K562 (cell line): ENCODE data around the gene GKN1. TPM values are rescaled to one million over a fixed set of nuclear protein-coding genes. Genes with fewer than 3 reads are reported as not detected.

Source experiments
- ATAC-seq: fragments of 200-7000 bp; cut with Tn5 transposase; 3 replicates; pipeline ENCODE4 v1.9.1; 2020; ENCODE audit warnings: moderate library complexity
- BruUV-seq: library from RNA; stranded (reverse); fragments of 400-500 nt; replicated peaks from 2 replicates; lab custom pipeline; 2021; lab: Mats Ljungman, UMichigan
- CTCF ChIA-PET: fragments of 300-600 bp; formaldehyde crosslinking; extraction: SDS; loops from one replicate; lab custom pipeline; 2021; ENCODE audit warnings: low intra/inter-chr PET ratio; lab: Yijun Ruan, JAX
- POLR2A ChIA-PET: fragments of 300-600, 350-650 bp; sonication (Branson Sonifier 250); formaldehyde crosslinking; extraction: SDS; loops from one replicate; lab custom pipeline; 2021; ENCODE audit warnings: antibody characterized with exemption, inconsistent platforms; lab: Yijun Ruan, JAX
- DNase-seq, 4 experiments: peaks; one replicate each; pipeline versions ENCODE4 v3.0.0 to v3.0.0-alpha.2; 2011 to 2018; ENCODE audit warnings: low spot score in 3 of 4, mixed read lengths in 3 of 4; ENCODE audit errors: extremely low read depth in 1 of 4
- FAIRE-seq: peaks from 2 replicates; lab custom pipeline; 2011; peaks lifted over from hg19 to GRCh38; lab: Jason Lieb, UNC
- H2AFZ ChIP-seq: 2 replicates; pipeline ENCODE4 v1.6.0; 2011; ENCODE audit warnings: low read depth, low read length, control low read depth, inconsistent platforms
- H3K27ac ChIP-seq: fragments of 200-600 bp; 3 replicates; pipeline ENCODE4 v1.8.0; 2011; ENCODE audit warnings: low read depth, mild to moderate bottlenecking, control low read depth, inconsistent platforms, low read length, moderate library complexity, mixed read lengths; ENCODE audit errors: extremely low read depth
- H3K27me3 ChIP-seq, 2 experiments: fragments of 300-600 bp in 1 of 2; 2 replicates in 1 of 2; 3 replicates in 1 of 2; pipeline versions ENCODE4 v1.6.0 to v1.8.0; 2011; ENCODE audit warnings: inconsistent platforms in 2 of 2, low read length in 2 of 2, mild to moderate bottlenecking in 1 of 2, mixed read lengths in 1 of 2, moderate library complexity in 1 of 2; ENCODE audit not compliant: control insufficient read depth in 2 of 2, insufficient read depth in 2 of 2
- H3K36me3 ChIP-seq: fragments of 300-600 bp; 3 replicates; pipeline ENCODE4 v1.8.0; 2011; ENCODE audit warnings: mild to moderate bottlenecking, low read length, inconsistent platforms; ENCODE audit not compliant: control insufficient read depth, insufficient read depth
- H3K4me1 ChIP-seq, 2 experiments: fragments of 200-600 bp in 1 of 2; replicated peaks in 1 of 2; 2 replicates in 1 of 2; 3 replicates in 1 of 2; pipeline versions ENCODE4 v1.5.1 to v1.8.0; 2011; ENCODE audit warnings: inconsistent platforms in 2 of 2, low read length in 2 of 2, mild to moderate bottlenecking in 1 of 2, mixed read lengths in 1 of 2, moderate library complexity in 1 of 2; ENCODE audit not compliant: control insufficient read depth in 2 of 2, insufficient read depth in 2 of 2
- H3K4me2 ChIP-seq: 2 replicates; pipeline ENCODE4 v1.6.1; 2011; ENCODE audit warnings: low read length, control low read depth, inconsistent platforms, mixed read lengths; ENCODE audit not compliant: insufficient read depth
- H3K4me3 ChIP-seq: fragments of 200-600 bp; sonication (generic), shearing (Covaris generic); 2 replicates; pipeline ENCODE4 v1.5.1; 2016; ENCODE audit warnings: control low read depth, inconsistent platforms
- H3K79me2 ChIP-seq: fragments of 200-600 bp; 3 replicates; pipeline ENCODE4 v1.8.0; 2011; ENCODE audit warnings: low read length, inconsistent platforms; ENCODE audit not compliant: control insufficient read depth, insufficient read depth
- H3K9ac ChIP-seq, 2 experiments: 2 replicates each; pipeline versions ENCODE4 v1.6.0 to v1.6.1; 2011; ENCODE audit warnings: low read depth in 2 of 2, low read length in 2 of 2, control low read depth in 1 of 2, inconsistent platforms in 1 of 2, mild to moderate bottlenecking in 1 of 2, mixed read lengths in 1 of 2; ENCODE audit not compliant: insufficient read depth in 1 of 2
- H3K9me1 ChIP-seq: one replicate; pipeline ENCODE4 v1.6.0; 2011; ENCODE audit warnings: inconsistent platforms, mild to moderate bottlenecking, low read length, moderate library complexity; ENCODE audit not compliant: control insufficient read depth, insufficient read depth
- H3K9me3 ChIP-seq: replicated peaks from 2 replicates; pipeline ENCODE4 v1.5.1; 2011; ENCODE audit warnings: low read depth, low read length, inconsistent platforms; ENCODE audit not compliant: control insufficient read depth, insufficient read depth
- H4K20me1 ChIP-seq: replicated peaks from 2 replicates; pipeline ENCODE4 v1.6.1; 2011; ENCODE audit warnings: low read length, inconsistent platforms, mixed read lengths; ENCODE audit not compliant: control insufficient read depth, insufficient read depth
- ATF7 ChIP-seq: fragments of 450-650 bp; IDR thresholded peaks from 2 replicates; pipeline ENCODE4 v1.7.1; 2014; ENCODE audit warnings: mild to moderate bottlenecking, moderate library complexity
- BHLHE40 ChIP-seq: IDR thresholded peaks from 2 replicates; pipeline ENCODE4 v1.6.1; 2011; ENCODE audit warnings: low read length, improper control_type of control experiment
- FOXP1 ChIP-seq: sonication (generic); formaldehyde crosslinking; IDR thresholded peaks from 2 replicates; pipeline ENCODE4 v1.8.0; 2022; ENCODE audit warnings: mild to moderate bottlenecking, missing genetic modification reagents
- KDM1A ChIP-seq, 2 experiments: fragments of 450-650 bp; IDR thresholded peaks; 2 replicates each; pipeline ENCODE4 v1.6.1; 2016; ENCODE audit warnings: mild to moderate bottlenecking in 2 of 2
- NR1H2 ChIP-seq: sonication (generic); formaldehyde crosslinking; IDR thresholded peaks from 2 replicates; pipeline ENCODE4 v1.4.0; 2020; ENCODE audit warnings: mild to moderate bottlenecking, missing genetic modification reagents
- PHB2 ChIP-seq: fragments of 450-650 bp; IDR thresholded peaks from 2 replicates; pipeline ENCODE4 v1.6.1; 2017; ENCODE audit warnings: low read depth
- WGBS: fragments of 100-300 bp; shearing (Covaris generic); methylation state at CpG from one replicate; pipeline ENCODE4 v1.1.6; 2016; ENCODE audit warnings: low coverage, mixed read lengths; ENCODE audit not compliant: insufficient coverage; ENCODE audit errors: missing lambda C conversion rate; 5-methylcytosine and 5-hydroxymethylcytosine counted together
- in situ Hi-C: fragments of 300-500 bp; cut with MboI; formaldehyde crosslinking; loops from 4 replicates; pipeline ENCODE4 v1.15.0; 2018; ENCODE audit warnings: inconsistent platforms, mixed read lengths
- intact Hi-C: fragments of 100-400 bp; cut with micrococcal nuclease; formaldehyde crosslinking; loops from 2 replicates; pipeline ENCODE4 v1.14.2; 2022
- polyA plus RNA-seq, 8 experiments: library from polyadenylated mRNA; depleted of rRNA in 4 of 8; stranded (reverse) in 5 of 8; unstranded in 3 of 8; fragments of >200 nt; fragmentation: Nextera tagmentation in 2 of 8; fragmentation: Illumina TruSeq in 1 of 8; extraction: Ambion mirVana in 2 of 8; extraction: Trizol in 1 of 8; gene quantifications; 2 replicates each; pipeline versions ENCODE4 v1.2.1 to v1.2.3, GENCODE V29; 2011 to 2014; ENCODE audit warnings: inconsistent platforms in 1 of 8, missing spikeins in 1 of 8
- total RNA-seq, 7 experiments: library from RNA; depleted of rRNA in 6 of 7; stranded (reverse); fragments of >200 nt in 6 of 7; fragmentation: Illumina TruSeq in 2 of 7; extraction: Trizol in 2 of 7; gene quantifications; 2 replicates each; pipeline versions ENCODE4 v1.2.1 to v1.2.3, GENCODE V29; 2011 to 2021; ENCODE audit warnings: low replicate concordance in 1 of 7
- TF ChIP-seq, protein P1 (sequence below): fragments of 250-450 bp; sonication (Bioruptor Pico); IDR thresholded peaks from 2 replicates; pipeline ENCODE4 v1.4.0; 2020

The GKN1 gene
- total and polyA plus RNA-seq, 9 of the 15 experiments (the other 6 are each of a cell fraction or from before 2014, with no cell fraction given) = not detected

DNA sequence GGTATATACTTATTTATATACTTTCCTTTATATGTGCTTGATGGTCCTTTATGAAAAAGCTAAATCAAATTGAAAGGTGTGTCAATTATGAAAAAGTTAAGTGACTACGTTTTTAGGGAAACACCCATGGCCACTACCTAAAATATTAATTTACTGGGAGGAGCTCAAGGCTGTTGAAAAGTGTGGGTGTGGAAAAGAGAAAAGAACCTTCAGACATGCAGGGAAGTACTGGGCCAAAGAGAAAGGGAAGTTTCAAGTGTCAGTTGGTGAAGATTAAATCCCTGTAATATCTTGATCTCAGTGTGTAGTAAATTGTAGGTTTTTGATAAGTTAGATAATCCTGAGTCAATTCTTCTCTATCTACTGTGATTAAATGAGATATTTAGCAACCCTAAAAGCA lies 6.2 kb upstream of the GKN1 start (continued):
- TF ChIP-seq, protein P1, sequence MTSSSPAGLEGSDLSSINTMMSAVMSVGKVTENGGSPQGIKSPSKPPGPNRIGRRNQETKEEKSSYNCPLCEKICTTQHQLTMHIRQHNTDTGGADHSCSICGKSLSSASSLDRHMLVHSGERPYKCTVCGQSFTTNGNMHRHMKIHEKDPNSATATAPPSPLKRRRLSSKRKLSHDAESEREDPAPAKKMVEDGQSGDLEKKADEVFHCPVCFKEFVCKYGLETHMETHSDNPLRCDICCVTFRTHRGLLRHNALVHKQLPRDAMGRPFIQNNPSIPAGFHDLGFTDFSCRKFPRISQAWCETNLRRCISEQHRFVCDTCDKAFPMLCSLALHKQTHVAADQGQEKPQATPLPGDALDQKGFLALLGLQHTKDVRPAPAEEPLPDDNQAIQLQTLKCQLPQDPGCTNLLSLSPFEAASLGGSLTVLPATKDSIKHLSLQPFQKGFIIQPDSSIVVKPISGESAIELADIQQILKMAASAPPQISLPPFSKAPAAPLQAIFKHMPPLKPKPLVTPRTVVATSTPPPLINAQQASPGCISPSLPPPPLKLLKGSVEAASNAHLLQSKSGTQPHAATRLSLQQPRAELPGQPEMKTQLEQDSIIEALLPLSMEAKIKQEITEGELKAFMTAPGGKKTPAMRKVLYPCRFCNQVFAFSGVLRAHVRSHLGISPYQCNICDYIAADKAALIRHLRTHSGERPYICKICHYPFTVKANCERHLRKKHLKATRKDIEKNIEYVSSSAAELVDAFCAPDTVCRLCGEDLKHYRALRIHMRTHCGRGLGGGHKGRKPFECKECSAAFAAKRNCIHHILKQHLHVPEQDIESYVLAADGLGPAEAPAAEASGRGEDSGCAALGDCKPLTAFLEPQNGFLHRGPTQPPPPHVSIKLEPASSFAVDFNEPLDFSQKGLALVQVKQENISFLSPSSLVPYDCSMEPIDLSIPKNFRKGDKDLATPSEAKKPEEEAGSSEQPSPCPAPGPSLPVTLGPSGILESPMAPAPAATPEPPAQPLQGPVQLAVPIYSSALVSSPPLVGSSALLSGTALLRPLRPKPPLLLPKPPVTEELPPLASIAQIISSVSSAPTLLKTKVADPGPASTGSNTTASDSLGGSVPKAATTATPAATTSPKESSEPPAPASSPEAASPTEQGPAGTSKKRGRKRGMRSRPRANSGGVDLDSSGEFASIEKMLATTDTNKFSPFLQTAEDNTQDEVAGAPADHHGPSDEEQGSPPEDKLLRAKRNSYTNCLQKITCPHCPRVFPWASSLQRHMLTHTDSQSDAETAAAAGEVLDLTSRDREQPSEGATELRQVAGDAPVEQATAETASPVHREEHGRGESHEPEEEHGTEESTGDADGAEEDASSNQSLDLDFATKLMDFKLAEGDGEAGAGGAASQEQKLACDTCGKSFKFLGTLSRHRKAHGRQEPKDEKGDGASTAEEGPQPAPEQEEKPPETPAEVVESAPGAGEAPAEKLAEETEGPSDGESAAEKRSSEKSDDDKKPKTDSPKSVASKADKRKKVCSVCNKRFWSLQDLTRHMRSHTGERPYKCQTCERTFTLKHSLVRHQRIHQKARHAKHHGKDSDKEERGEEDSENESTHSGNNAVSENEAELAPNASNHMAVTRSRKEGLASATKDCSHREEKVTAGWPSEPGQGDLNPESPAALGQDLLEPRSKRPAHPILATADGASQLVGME (CRISPR knock-in tag) = no peak
- TF ChIP-seq PHB2 = no peak
- TF ChIP-seq NR1H2 = no peak
- TF ChIP-seq ATF7 = no peak

DNA sequence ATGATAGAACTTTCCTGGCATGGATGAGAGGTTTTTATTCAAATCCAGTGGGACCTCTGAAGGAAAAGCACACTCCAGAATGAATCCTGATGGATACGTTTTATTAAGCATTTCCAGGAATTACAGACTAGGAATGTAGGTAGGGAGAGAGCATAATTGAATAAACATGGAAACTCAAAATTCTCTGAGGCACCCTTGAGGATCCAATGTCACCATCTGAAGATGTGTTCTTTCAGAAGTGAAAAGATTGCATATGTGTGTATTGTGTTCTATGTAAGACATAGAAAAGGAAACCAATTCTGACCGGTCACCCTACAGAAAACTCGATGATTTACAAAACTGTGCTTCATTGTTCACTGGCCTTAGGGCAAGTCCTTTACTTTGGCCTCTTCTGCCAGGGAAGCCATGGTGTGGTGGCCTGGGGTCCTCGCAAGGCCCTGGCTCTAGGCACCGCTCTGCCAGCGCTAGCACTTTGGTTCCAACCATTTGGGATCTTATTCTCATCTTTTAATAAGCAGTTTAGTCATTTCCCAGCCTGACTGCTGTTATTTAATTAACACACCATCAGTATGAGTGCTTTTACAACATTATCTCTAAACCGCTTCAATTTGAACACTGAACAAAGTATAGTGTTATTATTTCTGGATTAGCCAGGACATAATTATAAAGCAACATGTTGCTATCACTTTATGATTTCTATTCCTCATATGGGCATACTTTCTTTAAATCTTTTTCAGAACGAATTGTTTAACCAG lies 4.5 kb upstream of the GKN1 start:
- Histone ChIP-seq H3K4me3 (no peak overlapping the region), H3K36me3 (no peaks in the 10 kb centered on the region), H3K27me3 (peaks cover 4 to 9% of the 10 kb centered on the region in 2 experiments; a peak in 3 of 5 replicates), H4K20me1 (no peaks in the 10 kb centered on the region), H3K4me2 (no peak overlapping the region), H2AFZ (no peak overlapping the region), H3K9me1 (no peaks in the 10 kb centered on the region), H3K9me3 (no peaks in the 10 kb centered on the region), H3K4me1 (no peaks in the 10 kb centered on the region), H3K27ac (no peak overlapping the region), H3K9ac (no peak overlapping the region), H3K79me2 (no peaks in the 10 kb centered on the region)
- intact Hi-C loops = no loop called here
- TF ChIP-seq FOXP1 (CRISPR knock-in tag) (no peak), BHLHE40 (no peak), KDM1A (IDR thresholded peaks at IDR 0.05) (no peak)
- in situ Hi-C loops = no loop called here
- ATAC-seq = no peak
- no peak for FAIRE-seq
- BruUV-seq = no TSS peak
- CTCF ChIA-PET = no interaction called here
- WGBS = under 1% methylated on average over 8 of the region's 8 CpGs
- DNase-seq = no peak
- POLR2A ChIA-PET = no interaction called here
